Memory B cell (primary cell): Measurements from ENCODE around the gene LGI4.

Experiments
- ATAC-seq: fragments of 150-1000 bp; cut with Tn5 transposase; 2 replicates; pipeline ENCODE4 v1.10.0; 2021; ENCODE audit warnings: low read depth, mild to moderate bottlenecking, moderate library complexity
- DNase-seq, 2 donors: peaks; one replicate each; pipeline ENCODE4 v3.0.0; 2022; ENCODE audit warnings: low spot score in 2 of 2
- H3K27ac Mint-ChIP-seq: one replicate; pipeline ENCODE4 v1.8.0; 2022; ENCODE audit warnings: mild to moderate bottlenecking, moderate library complexity, mixed read lengths
- H3K27me3 Mint-ChIP-seq: one replicate; pipeline ENCODE4 v1.8.0; 2022; ENCODE audit warnings: mixed read lengths
- H3K36me3 Mint-ChIP-seq: one replicate; pipeline ENCODE4 v1.8.0; 2022; ENCODE audit warnings: mild to moderate bottlenecking, mixed read lengths
- H3K4me1 Mint-ChIP-seq: one replicate; pipeline ENCODE4 v1.8.0; 2022; ENCODE audit warnings: mixed read lengths
- H3K4me3 Mint-ChIP-seq: one replicate; pipeline ENCODE4 v1.8.0; 2022; ENCODE audit warnings: mild to moderate bottlenecking, moderate library complexity, mixed read lengths
- H3K9me3 Mint-ChIP-seq: one replicate; pipeline ENCODE4 v1.8.0; 2022; ENCODE audit warnings: mixed read lengths

The LGI4 gene

GRCh38 chr19:35126624-35126959 lies 8.3 kb downstream of the LGI4 start:
- no peak for DNase-seq
- H3K4me1 Mint-ChIP-seq = peaks cover 11% of the 10 kb centered on the region
- no peak overlapping the region for H3K4me3 Mint-ChIP-seq
- no peak overlapping the region for H3K27ac Mint-ChIP-seq
- no peaks in the 10 kb centered on the region for H3K27me3 Mint-ChIP-seq
- H3K36me3 Mint-ChIP-seq = no peaks in the 10 kb centered on the region
- no peak for ATAC-seq
- H3K9me3 Mint-ChIP-seq = no peaks in the 10 kb centered on the region

GRCh38 chr19:35125749-35126623 lies 8.9 kb downstream of the LGI4 start:
- H3K27me3 Mint-ChIP-seq = no peaks in the 10 kb centered on the region
- H3K36me3 Mint-ChIP-seq = no peaks in the 10 kb centered on the region
- DNase-seq (no peak), ATAC-seq (no peak)
- peak overlapping the region; percentile 46 for H3K4me3 Mint-ChIP-seq
- H3K27ac Mint-ChIP-seq = no peak overlapping the region
- H3K9me3 Mint-ChIP-seq = no peaks in the 10 kb centered on the region
- peaks cover 11% of the 10 kb centered on the region for H3K4me1 Mint-ChIP-seq

- Mint-ChIP-seq H3K4me1 (peaks cover 11% of the 10 kb centered on the region), H3K27me3 (no peaks in the 10 kb centered on the region), H3K4me3 (peak overlapping the region; percentile 46), H3K27ac (no peak overlapping the region), H3K9me3 (no peaks in the 10 kb centered on the region), H3K36me3 (no peaks in the 10 kb centered on the region)
- DNase-seq = no peak
- no peak for ATAC-seq
These were observed 9.6 kb downstream of the LGI4 start for GRCh38 chr19:35125270-35125717.

GRCh38 chr19:35124098-35125060 lies 10.5 kb downstream of the LGI4 start:
- DNase-seq (peak; percentile 80 to 81), ATAC-seq (peak; percentile 98)
- H3K27ac Mint-ChIP-seq = peak overlapping the region; percentile 82
- peaks cover 11% of the 10 kb centered on the region for H3K4me1 Mint-ChIP-seq
- no peaks in the 10 kb centered on the region for H3K9me3 Mint-ChIP-seq
- no peaks in the 10 kb centered on the region for H3K36me3 Mint-ChIP-seq
- H3K4me3 Mint-ChIP-seq = peak overlapping the region; percentile 85
- H3K27me3 Mint-ChIP-seq = no peaks in the 10 kb centered on the region

GRCh38 chr19:35123573-35123972 lies 11.3 kb downstream of the LGI4 start:
- no peaks in the 10 kb centered on the region for H3K9me3 Mint-ChIP-seq
- no peak for ATAC-seq
- H3K27me3 Mint-ChIP-seq = no peaks in the 10 kb centered on the region
- peak overlapping the region; percentile 85 for H3K4me3 Mint-ChIP-seq
- no peaks in the 10 kb centered on the region for H3K36me3 Mint-ChIP-seq
- no peak for DNase-seq
- H3K27ac Mint-ChIP-seq = no peak overlapping the region
- peaks cover 11% of the 10 kb centered on the region for H3K4me1 Mint-ChIP-seq

GRCh38 chr19:35122687-35123551 lies 11.9 kb downstream of the LGI4 start:
- Mint-ChIP-seq H3K27ac (no peak overlapping the region), H3K27me3 (no peaks in the 10 kb centered on the region), H3K4me3 (no peak overlapping the region), H3K36me3 (no peaks in the 10 kb centered on the region), H3K4me1 (peaks cover 11% of the 10 kb centered on the region), H3K9me3 (no peaks in the 10 kb centered on the region)
- ATAC-seq (no peak), DNase-seq (no peak)

GRCh38 chr19:35120898-35121297 lies 14.0 kb downstream of the LGI4 start:
- no peaks in the 10 kb centered on the region for H3K9me3 Mint-ChIP-seq
- peaks cover 11% of the 10 kb centered on the region for H3K4me1 Mint-ChIP-seq
- ATAC-seq = no peak
- no peak overlapping the region for H3K27ac Mint-ChIP-seq
- no peaks in the 10 kb centered on the region for H3K36me3 Mint-ChIP-seq
- H3K4me3 Mint-ChIP-seq = no peak overlapping the region
- no peak for DNase-seq
- H3K27me3 Mint-ChIP-seq = no peaks in the 10 kb centered on the region

GRCh38 chr19:35120492-35120891 lies 14.4 kb downstream of the LGI4 start:
- Mint-ChIP-seq H3K9me3 (no peaks in the 10 kb centered on the region), H3K27ac (no peak overlapping the region), H3K27me3 (no peaks in the 10 kb centered on the region), H3K36me3 (no peaks in the 10 kb centered on the region), H3K4me1 (peaks cover 11% of the 10 kb centered on the region), H3K4me3 (no peak overlapping the region)
- ATAC-seq = no peak
- DNase-seq = no peak

- ATAC-seq = no peak
- no peak for DNase-seq
- H3K36me3 Mint-ChIP-seq = no peaks in the 10 kb centered on the region
- no peak overlapping the region for H3K27ac Mint-ChIP-seq
- H3K27me3 Mint-ChIP-seq = no peaks in the 10 kb centered on the region
- no peak overlapping the region for H3K4me3 Mint-ChIP-seq
- no peaks in the 10 kb centered on the region for H3K9me3 Mint-ChIP-seq
- H3K4me1 Mint-ChIP-seq = peaks cover 10% of the 10 kb centered on the region
These were observed 15.2 kb downstream of the LGI4 start for GRCh38 chr19:35119578-35120155.

GRCh38 chr19:35119091-35119490 lies 15.8 kb downstream of the LGI4 start:
- Mint-ChIP-seq H3K36me3 (no peaks in the 10 kb centered on the region), H3K9me3 (no peaks in the 10 kb centered on the region), H3K4me1 (peaks cover 7% of the 10 kb centered on the region), H3K27me3 (no peaks in the 10 kb centered on the region), H3K4me3 (no peak overlapping the region), H3K27ac (no peak overlapping the region)
- no peak for DNase-seq
- no peak for ATAC-seq

- H3K4me3 Mint-ChIP-seq = no peak overlapping the region
- no peak for ATAC-seq
- no peaks in the 10 kb centered on the region for H3K9me3 Mint-ChIP-seq
- peaks cover 3% of the 10 kb centered on the region for H3K4me1 Mint-ChIP-seq
- H3K27me3 Mint-ChIP-seq = no peaks in the 10 kb centered on the region
- DNase-seq = no peak
- H3K27ac Mint-ChIP-seq = no peak overlapping the region
- no peaks in the 10 kb centered on the region for H3K36me3 Mint-ChIP-seq
These were observed 16.4 kb downstream of the LGI4 start for GRCh38 chr19:35118268-35119020.

- H3K27ac Mint-ChIP-seq = no peak overlapping the region
These were observed 17.1 kb downstream of the LGI4 start for GRCh38 chr19:35117799-35118198.

GRCh38 chr19:35117116-35117515 lies 17.7 kb downstream of the LGI4 start:
- no peak overlapping the region for H3K4me3 Mint-ChIP-seq
- no peaks in the 10 kb centered on the region for H3K27me3 Mint-ChIP-seq
- peaks cover 3% of the 10 kb centered on the region for H3K4me1 Mint-ChIP-seq
- DNase-seq (no peak), ATAC-seq (no peak)
- no peaks in the 10 kb centered on the region for H3K36me3 Mint-ChIP-seq
- H3K9me3 Mint-ChIP-seq = no peaks in the 10 kb centered on the region
- H3K27ac Mint-ChIP-seq = no peak overlapping the region

More at GRCh38 chr19:35117799-35118198, 17.1 kb downstream of the LGI4 start:
- H3K4me1 Mint-ChIP-seq = peaks cover 3% of the 10 kb centered on the region
- DNase-seq (no peak), ATAC-seq (no peak)
- no peaks in the 10 kb centered on the region for H3K36me3 Mint-ChIP-seq
- H3K27me3 Mint-ChIP-seq = no peaks in the 10 kb centered on the region
- H3K4me3 Mint-ChIP-seq = no peak overlapping the region
- H3K9me3 Mint-ChIP-seq = no peaks in the 10 kb centered on the region
